NCI-H2196 treated with DMSO at 0.1 percent for 48 hours (cell line): ENCODE data around the gene GRB10.

Experiments used
- DNase-seq: peaks from one replicate; lab custom pipeline; 2025; ENCODE audit not compliant: unreplicated experiment; lab: John Stamatoyannopoulos, UW

Gene GRB10

GRCh38 chr7:50615519-50616080, 167.1 kb downstream of the GRB10 start:
- no peak for DNase-seq

GRCh38 chr7:50614721-50615518, 167.8 kb downstream of the GRB10 start:
- peak; percentile 20 for DNase-seq

- no peak for DNase-seq
Observed at GRCh38 chr7:50613473-50613872, 169.2 kb downstream of the GRB10 start.

GRCh38 chr7:50612704-50613103, 170.0 kb downstream of the GRB10 start:
- no peak for DNase-seq

GRCh38 chr7:50610521-50611277, 172.0 kb downstream of the GRB10 start:
- no peak for DNase-seq

- DNase-seq = no peak
Observed at GRCh38 chr7:50608196-50608906, 174.3 kb downstream of the GRB10 start.

- no peak for DNase-seq
Observed at GRCh38 chr7:50607524-50608125, 175.1 kb downstream of the GRB10 start.

GRCh38 chr7:50605059-50605458, 177.6 kb downstream of the GRB10 start:
- DNase-seq = no peak

- DNase-seq = no peak
Observed at GRCh38 chr7:50603287-50603686, 179.4 kb downstream of the GRB10 start.

- DNase-seq = no peak
Observed at GRCh38 chr7:50599385-50599784, 183.3 kb downstream of the GRB10 start.

GRCh38 chr7:50598460-50599343, 184.0 kb downstream of the GRB10 start:
- no peak for DNase-seq

GRCh38 chr7:50596484-50596883, 186.2 kb downstream of the GRB10 start:
- no peak for DNase-seq

GRCh38 chr7:50595491-50596102, 187.1 kb downstream of the GRB10 start:
- no peak for DNase-seq

- no peak for DNase-seq
Observed at GRCh38 chr7:50594734-50595485, 187.8 kb downstream of the GRB10 start.

GRCh38 chr7:50594136-50594535, 188.6 kb downstream of the GRB10 start:
- DNase-seq = no peak

- DNase-seq = no peak
Observed at GRCh38 chr7:50592940-50593339, 189.8 kb downstream of the GRB10 start.

- no peak for DNase-seq
Observed at GRCh38 chr7:50591480-50592438, 190.9 kb downstream of the GRB10 start.

- no peak for DNase-seq
Observed at GRCh38 chr7:50591098-50591479, 191.6 kb downstream of the GRB10 start.
